ENCODE measurements around the gene EXOG. TPM values are rescaled to one million over a fixed set of nuclear protein-coding genes. Genes with fewer than 3 reads are reported as not detected.

Gene EXOG
- total and polyA plus RNA-seq, 2 experiments from 2014 or later: 6.3 to 7.5 TPM

DNA sequence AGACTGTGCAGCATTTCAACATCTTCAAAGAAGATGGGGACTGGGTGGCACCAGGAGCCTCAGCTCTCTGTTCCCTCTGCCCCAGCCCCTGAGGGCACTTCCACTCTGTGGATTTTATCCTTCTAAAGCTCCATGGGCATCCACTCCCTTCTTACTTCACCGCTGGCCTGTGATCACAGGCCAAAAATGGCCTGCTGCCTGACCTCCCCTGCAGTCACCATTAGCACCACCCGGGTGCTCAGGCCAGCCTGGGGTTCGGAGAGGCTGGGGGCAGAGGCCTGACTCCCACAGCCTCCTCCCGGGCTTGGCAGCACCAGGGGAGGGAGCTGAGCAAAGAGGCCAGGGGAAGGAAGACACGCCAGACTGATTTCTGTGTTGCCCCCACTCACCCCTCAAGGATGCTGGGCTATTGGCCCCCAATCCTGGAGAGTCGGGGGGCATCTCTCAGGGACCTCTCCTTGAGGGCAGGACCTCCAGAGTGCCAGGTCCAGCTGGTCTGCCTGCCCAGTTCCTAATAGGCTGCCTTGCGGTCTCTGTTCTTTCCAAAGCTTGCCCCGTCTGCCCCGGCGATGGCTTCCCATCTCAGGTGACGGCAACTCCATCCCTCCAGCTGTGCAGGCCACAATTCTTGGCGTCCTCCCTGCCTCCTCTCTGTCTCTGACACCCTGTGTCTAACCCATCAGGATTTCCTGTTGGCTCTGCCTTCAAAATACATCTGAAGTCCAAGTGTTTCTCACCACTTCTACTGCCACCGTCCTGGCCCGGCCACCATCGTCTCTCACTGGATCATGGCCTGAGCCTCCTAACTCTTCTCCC is 67.1 kb downstream of the EXOG start:
- Histone ChIP-seq H3K79me2 (no peaks in the 10 kb centered on the region), H3K27ac (no peak overlapping the region), H3K4me3 (no peak overlapping the region), H4K20me1 (ENCODE audit: insufficient read depth, poor library complexity, severe bottlenecking) (no peaks in the 10 kb centered on the region), H3K9me2 (replicated peaks; ENCODE audit: insufficient read depth) (no peaks in the 10 kb centered on the region), H3K4me1 (ENCODE audit: insufficient read depth) (no peaks in the 10 kb centered on the region), H2AFZ (no peak overlapping the region), H3K4me2 (no peak overlapping the region), H3K27me3 (no peaks in the 10 kb centered on the region), H3K36me3 (replicated peaks; ENCODE audit: insufficient read depth, low read depth) (no peaks in the 10 kb centered on the region), H3K9me3 (ENCODE audit: low read depth) (no peaks in the 10 kb centered on the region)
- DNase-seq (ENCODE audit: low spot score): no peak
- TF ChIP-seq EZH2 (IDR thresholded peaks at IDR 0.05; ENCODE audit: borderline replicate concordance) (no peak), CTCF (IDR thresholded peaks at IDR 0.05; ENCODE audit: poor library complexity) (no peak), EZH2phosphoT487 (IDR thresholded peaks at IDR 0.05; ENCODE audit: low read depth, severe bottlenecking, unreplicated experiment) (no peak)
- WGBS (ENCODE audit: low lambda C conversion rate, missing lambda C conversion rate): 93% methylated on average over 15 of the region's 15 CpGs

GRCh38 chr3:38563886-38564270 is 67.7 kb downstream of the EXOG start:
- Histone ChIP-seq H3K4me3 (no peak overlapping the region), H4K20me1 (ENCODE audit: insufficient read depth, poor library complexity, severe bottlenecking) (no peaks in the 10 kb centered on the region), H2AFZ (no peak overlapping the region), H3K4me1 (ENCODE audit: insufficient read depth) (no peaks in the 10 kb centered on the region), H3K9me2 (replicated peaks; ENCODE audit: insufficient read depth) (no peaks in the 10 kb centered on the region), H3K27ac (no peak overlapping the region), H3K36me3 (replicated peaks; ENCODE audit: insufficient read depth, low read depth) (no peaks in the 10 kb centered on the region), H3K79me2 (no peaks in the 10 kb centered on the region), H3K9me3 (ENCODE audit: low read depth) (no peaks in the 10 kb centered on the region), H3K4me2 (no peak overlapping the region), H3K27me3 (no peaks in the 10 kb centered on the region)
- DNase-seq (ENCODE audit: low spot score): no peak
- TF ChIP-seq EZH2phosphoT487 (IDR thresholded peaks at IDR 0.05; ENCODE audit: low read depth, severe bottlenecking, unreplicated experiment) (no peak), EZH2 (IDR thresholded peaks at IDR 0.05; ENCODE audit: borderline replicate concordance) (no peak), CTCF (IDR thresholded peaks at IDR 0.05; ENCODE audit: poor library complexity) (no peak)
- WGBS (ENCODE audit: low lambda C conversion rate, missing lambda C conversion rate): 90% methylated on average over 10 of the region's 10 CpGs

- Histone ChIP-seq H2AFZ (no peak overlapping the region), H3K27me3 (no peaks in the 10 kb centered on the region), H3K79me2 (no peaks in the 10 kb centered on the region), H3K4me1 (ENCODE audit: insufficient read depth) (no peaks in the 10 kb centered on the region), H3K9me2 (replicated peaks; ENCODE audit: insufficient read depth) (no peaks in the 10 kb centered on the region), H3K27ac (no peak overlapping the region), H3K36me3 (replicated peaks; ENCODE audit: insufficient read depth, low read depth) (no peaks in the 10 kb centered on the region), H4K20me1 (ENCODE audit: insufficient read depth, poor library complexity, severe bottlenecking) (no peaks in the 10 kb centered on the region), H3K4me2 (no peak overlapping the region), H3K4me3 (no peak overlapping the region), H3K9me3 (ENCODE audit: low read depth) (no peaks in the 10 kb centered on the region)
- 91% methylated on average over 6 of the region's 6 CpGs for WGBS (ENCODE audit: low lambda C conversion rate, missing lambda C conversion rate)
- TF ChIP-seq CTCF (IDR thresholded peaks at IDR 0.05; ENCODE audit: poor library complexity): no peak
- TF ChIP-seq EZH2phosphoT487 (IDR thresholded peaks at IDR 0.05; ENCODE audit: low read depth, severe bottlenecking, unreplicated experiment): no peak
- TF ChIP-seq EZH2 (IDR thresholded peaks at IDR 0.05; ENCODE audit: borderline replicate concordance): no peak
- DNase-seq (ENCODE audit: low spot score): no peak
These were observed 68.6 kb downstream of the EXOG start for GRCh38 chr3:38564631-38565338.
